Hematopoietic multipotent progenitor cell treated with erythropoietin and hydrocortisone succinate and interleukin-3 and kit ligand, for 6 days (in vitro differentiated cells): ENCODE data around the gene SLC39A11.
"Not testable (repeated sequence)": the region's sequence is repeated elsewhere in the genome, so short reads cannot be mapped to it uniquely, and the experiment has no call there.

Source experiments
- DNase-seq: peaks from one replicate; pipeline ENCODE4 v3.0.0-alpha.2; 2015

Gene SLC39A11, protein sequence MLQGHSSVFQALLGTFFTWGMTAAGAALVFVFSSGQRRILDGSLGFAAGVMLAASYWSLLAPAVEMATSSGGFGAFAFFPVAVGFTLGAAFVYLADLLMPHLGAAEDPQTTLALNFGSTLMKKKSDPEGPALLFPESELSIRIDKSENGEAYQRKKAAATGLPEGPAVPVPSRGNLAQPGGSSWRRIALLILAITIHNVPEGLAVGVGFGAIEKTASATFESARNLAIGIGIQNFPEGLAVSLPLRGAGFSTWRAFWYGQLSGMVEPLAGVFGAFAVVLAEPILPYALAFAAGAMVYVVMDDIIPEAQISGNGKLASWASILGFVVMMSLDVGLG

GRCh38 chr17:73092523-73093135 is at the start of gene SLC39A11:
Gene SLC39A11 (minus strand): TSS chr17:73092688. CDS start chr17:73088764, 3,924 bp downstream.
- DNase-seq = peak; percentile 97

DNA sequence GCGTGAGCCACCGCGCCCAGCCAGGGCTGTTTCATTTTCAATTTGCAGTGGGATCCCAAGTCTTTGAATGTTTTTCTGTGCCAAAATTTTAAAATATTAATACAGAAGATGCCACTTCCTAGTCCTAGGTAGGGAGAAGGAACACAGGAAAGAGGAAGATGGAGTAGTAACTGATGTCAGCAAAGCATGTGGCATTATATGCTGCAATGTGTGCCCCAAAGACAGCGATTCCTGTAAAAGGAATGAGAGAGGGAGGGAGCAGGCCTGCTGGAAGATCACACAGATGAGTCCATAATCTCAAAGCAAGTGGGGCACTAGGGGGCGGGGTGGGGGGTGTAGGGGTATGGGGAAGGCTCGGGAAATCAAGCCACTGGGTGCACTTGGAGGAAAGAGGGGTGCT is 48.9 kb upstream of the SLC39A11 start:
- DNase-seq = no peak

DNA sequence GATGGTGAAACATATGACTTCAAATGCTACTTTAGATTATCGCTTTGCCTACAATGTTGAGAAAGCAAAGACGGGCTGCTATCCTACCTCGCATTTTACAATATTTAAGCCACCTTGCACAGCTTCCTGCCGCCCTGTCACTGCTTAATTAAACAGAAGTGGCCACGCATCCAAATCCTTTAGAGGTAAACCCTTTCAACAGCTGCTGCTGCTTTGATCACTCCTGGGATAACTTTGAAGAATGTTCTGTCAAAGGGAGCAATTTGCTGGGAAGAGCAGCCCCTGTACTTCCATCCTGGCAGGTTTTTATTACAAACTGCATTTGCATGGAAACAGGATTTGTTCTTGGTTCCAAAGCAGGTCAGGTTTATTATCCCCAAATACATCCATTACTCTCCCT is 48.1 kb upstream of the SLC39A11 start:
- DNase-seq = no peak

DNA sequence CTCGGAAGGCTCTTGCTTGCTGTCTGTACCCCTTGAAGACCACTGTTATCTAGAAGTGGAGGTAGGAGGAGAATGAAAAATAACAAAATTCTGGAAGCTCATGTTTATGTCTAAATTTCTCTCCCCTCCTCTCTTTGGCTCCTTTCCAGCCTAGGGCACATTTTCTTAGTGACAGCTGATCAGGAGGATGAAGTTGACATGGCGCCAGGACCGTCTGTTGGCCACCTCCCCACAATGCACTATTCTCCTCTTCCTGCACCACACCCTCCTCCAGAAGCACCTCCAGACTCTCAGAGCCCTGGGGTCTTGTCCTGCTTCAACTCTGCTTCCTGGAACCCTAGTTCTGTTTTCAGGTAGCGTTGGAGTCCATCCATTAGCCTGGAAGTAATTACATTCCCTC is 46.8 kb upstream of the SLC39A11 start:
- no peak for DNase-seq

- peak; percentile 45 for DNase-seq
These were observed 46.2 kb upstream of the SLC39A11 start for GRCh38 chr17:73138541-73139138.

GRCh38 chr17:73137376-73137775 is 44.9 kb upstream of the SLC39A11 start:
- DNase-seq = peak; percentile 91

DNA sequence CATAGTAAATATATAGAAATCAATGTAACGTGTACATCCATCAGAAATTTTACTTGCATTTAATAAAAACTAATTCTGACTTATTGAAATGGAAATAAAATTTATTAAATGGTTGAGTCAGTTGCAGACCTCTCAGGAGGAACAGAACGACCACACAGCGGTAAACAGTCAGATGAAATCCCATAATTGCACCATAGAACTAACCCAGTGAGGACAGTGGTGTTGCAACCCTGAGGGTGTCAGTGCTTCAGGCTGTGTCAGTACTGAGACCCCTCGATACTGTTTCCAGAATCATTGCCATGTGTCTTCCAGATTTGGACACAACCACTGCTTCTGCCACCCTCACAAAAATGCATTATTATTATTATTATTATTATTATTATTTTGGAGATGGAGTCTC is 43.3 kb upstream of the SLC39A11 start:
- peak; percentile 64 for DNase-seq

GRCh38 chr17:73133911-73134649 is 41.6 kb upstream of the SLC39A11 start:
- DNase-seq = no peak

- DNase-seq = no peak
These were observed 39.6 kb upstream of the SLC39A11 start for GRCh38 chr17:73132085-73132492.

- DNase-seq = not testable (repeated sequence)
These were observed 39.0 kb upstream of the SLC39A11 start for GRCh38 chr17:73131439-73131838.

DNA sequence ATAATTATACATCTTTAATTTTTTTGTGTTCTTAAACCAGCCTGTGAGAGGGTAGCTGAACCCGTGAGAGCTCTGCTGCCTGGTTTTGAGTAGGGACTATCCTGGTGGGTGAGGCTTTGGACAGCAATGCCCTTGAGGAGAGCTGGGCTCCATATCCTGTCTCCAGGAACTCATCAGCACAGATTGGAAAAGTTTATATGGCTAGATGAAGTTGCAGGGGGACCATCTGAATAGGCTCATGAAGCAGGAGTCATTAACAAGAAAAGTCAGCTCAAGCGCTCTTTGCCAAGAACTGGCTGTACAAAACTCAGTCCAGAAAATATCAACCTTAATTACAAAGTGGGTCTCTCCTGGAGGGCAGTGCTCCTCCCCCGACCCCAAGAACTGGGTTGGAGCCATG is 38.5 kb upstream of the SLC39A11 start:
- DNase-seq = no peak

DNA sequence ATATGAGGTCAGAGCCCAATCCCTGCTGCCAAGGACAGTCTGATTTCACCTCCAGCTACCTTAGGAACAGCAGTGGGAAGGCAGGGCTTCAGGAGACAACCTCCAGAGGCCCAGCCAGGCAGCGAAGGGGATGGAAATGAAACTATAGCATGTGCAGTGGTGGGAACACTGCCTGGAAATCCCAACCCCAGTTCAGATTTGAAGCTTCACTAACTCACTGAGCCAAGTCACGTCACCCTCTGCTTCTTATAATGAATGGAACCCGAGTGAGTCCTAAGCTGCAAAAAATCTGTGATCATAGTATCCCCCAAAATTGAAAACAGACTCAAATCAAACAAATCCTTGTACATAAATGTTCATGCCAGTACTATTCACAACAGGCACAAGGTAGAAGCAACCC is 36.0 kb upstream of the SLC39A11 start:
- no peak for DNase-seq

GRCh38 chr17:73126716-73127473 is 34.4 kb upstream of the SLC39A11 start:
- no peak for DNase-seq

DNA sequence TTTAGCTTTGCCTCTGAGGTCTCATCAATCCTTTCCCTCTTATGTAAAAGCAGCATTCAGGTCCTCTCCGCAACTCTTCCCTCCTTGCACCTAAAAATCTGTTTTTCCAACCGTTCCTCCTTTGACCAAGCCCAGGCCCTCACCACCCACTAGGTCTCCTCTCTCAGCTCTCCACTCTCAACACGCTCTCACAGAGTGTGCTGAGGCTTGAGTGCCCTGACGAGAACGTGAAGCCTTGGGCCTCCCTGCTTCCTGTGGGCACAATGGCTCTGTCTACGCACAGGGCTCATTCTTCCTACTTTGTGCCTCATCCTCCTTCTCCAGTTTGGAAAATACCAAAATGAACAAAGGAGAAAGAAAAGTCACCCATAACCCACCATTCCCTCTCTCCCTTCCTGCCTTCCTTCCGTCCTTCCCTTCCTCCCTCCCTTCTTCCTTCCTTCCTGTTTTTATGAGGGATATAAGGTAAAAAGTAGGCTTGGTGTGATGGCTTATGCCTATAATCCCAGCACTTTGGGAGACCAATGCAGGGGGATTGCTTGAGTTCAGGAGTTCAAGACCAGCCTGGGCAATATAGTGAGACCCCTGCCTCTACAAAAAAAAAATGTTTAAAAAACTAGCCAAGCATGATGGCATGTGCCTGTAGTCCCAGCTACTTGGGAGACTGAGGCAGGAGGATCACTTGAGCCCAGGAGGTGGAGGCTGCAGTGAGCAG is 31.3 kb upstream of the SLC39A11 start:
- no peak for DNase-seq

DNA sequence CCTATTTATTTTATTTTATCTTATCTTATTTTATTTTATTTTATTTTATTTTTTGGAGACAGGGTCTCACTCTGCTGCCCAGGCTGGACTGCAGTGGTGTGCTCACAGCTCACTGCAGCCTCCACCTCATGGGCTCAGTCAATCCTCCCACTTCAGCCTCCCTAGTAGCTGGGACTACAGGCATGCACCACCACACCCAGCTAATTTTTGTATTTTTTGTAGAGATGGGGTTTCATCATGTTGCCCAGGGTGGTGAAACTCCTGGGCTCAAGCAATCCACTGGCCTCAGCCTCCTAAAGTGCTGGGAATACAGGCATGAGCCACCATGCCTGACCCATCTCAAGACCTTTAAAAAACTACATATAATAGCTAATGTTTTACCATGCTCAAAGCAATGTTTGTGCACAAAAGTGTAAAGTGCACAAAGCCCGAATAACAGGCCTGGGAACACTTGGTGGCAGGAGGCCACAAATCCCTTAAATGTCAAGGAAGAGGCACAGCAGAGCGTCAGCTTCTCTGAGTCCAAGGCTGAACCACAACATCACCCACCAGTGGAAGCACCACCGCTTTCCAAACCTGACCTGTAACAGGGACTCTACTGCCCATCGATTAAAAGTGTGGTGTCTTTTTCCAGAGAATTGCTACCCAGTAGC is 30.6 kb upstream of the SLC39A11 start:
- DNase-seq = no peak

DNA sequence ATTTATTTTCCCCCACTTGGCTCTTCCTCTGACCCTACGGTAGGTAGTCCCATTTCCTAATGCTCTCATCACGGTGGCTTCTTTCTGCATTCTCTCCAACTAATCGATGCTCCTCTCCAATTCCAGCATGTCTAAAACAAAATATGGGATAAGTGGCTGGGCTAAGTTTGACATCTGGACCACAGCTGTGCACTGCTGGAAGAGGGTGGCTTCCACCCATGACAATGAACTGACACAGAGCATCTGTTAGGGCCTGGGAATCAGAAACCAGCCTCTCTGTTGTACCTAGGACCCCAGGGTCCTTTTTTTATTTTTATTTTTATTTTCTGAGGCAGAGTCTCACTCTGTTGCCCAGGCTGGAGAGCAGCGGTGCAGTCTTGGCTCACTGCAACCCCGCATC is 29.0 kb upstream of the SLC39A11 start:
- DNase-seq = no peak

DNA sequence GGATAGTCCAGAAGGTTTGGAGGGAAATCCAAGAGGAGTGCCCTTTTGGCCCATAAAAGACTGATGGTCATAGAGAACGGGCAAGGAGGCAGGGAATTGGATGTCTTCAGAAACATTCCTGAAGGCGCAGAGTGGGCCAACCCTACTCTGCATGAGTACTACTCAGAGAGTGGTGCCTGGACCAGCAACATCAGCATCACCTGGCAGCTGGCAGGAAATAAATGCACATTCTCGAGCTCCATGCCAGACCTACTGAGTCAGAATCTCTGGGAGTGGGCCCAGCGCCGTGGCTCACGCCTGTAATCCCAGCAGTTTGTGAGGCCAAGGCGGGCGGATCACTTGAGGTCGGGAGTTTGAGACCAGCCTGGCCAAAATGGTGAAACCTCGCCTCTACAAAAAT is 27.1 kb upstream of the SLC39A11 start:
- no peak for DNase-seq

GRCh38 chr17:73118951-73119391 is 26.5 kb upstream of the SLC39A11 start:
- DNase-seq = no peak

DNA sequence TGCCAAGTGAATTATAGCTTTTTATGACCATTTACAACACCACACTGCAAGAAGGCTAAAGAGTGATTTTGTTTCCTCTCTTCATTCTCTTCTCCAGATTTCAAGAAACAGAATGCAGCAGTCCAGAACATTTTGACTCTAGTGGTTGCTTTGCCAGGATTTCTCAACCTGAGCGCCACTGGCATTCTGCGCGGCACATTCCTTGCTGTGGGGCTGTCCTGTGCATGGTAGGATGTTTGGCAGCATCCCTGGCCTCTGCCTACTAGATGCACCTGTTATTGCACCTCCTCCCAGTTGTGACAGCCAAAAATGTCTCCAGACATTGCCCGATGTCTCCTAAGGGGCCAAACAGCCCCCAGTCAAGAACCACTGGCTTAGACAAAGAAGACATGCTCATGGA is 25.7 kb upstream of the SLC39A11 start:
- DNase-seq = no peak

DNA sequence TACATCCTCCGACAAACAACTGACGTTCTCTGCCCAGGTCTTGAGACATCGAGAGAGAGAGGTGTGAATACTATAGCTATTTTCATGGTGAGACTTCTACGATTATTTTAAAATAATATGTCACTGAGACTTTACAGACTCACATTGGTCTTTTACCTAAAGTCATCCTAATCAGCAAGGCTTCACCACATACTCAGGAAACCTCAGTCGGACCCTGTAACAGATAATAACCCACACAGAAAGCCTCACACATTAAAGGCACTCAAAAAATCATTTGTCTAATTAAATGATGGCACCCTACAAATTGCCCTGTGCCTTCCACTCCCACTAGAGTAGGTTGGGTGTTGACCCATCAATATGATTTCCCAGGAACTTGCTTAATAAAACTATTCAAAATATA is 19.8 kb upstream of the SLC39A11 start:
- peak; percentile 61 for DNase-seq

DNA sequence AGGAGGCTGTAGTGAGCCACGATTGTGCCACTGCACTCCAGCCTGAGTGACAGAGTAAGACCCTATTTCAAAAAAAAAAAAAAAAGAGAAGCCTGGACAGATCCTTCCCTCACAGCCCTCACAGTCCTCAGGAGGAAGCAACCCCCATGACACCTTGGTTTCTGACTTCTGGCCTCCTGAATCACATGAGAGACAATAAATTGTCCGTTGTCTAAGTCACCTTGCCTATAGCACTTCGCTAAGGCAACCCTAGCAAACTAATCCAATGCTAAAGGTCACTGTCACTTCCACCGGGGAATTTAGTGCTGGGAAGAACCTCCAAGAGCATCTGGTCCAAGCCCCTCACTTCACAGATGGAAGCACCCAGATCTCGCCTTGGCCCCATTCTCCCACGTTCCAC is 18.9 kb upstream of the SLC39A11 start:
- no peak for DNase-seq

DNA sequence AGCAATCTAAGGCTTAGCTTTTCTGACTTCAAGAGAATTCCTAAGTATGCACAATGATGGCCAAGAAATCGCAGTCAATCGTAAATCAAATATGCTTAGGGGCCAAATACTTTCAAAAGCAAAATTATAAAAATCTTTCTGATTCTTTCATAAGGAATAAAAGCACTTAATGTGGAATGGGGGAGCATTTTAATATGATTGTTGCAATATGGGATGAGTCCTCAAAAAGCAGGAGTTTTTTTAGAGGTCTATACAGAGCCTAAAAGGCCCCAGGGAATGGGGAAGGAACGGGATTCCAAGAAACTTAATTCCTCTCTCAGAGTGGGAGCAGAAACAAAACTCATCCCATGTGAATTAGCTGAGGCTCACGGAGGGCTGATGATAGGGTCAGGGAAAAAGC is 14.7 kb upstream of the SLC39A11 start:
- DNase-seq = no peak
